Ramos (cell line): ENCODE measurements around the gene GSN.

Source experiments
- in situ Hi-C: fragments of 300-500 bp; cut with MboI; formaldehyde crosslinking; loops from one replicate; pipeline ENCODE4 v1.14.3; 2022; ENCODE audit warnings: low sequenced_read_pairs; ENCODE audit not compliant: unreplicated experiment

Gene GSN

GRCh38 chr9:121363622-121363961 lies 95.6 kb downstream of the GSN start:
- in situ Hi-C loops: no loop called here

- in situ Hi-C loops: no loop called here
Observed at GRCh38 chr9:121364077-121364476, 96.1 kb downstream of the GSN start.

- in situ Hi-C loops: no loop called here
Observed at GRCh38 chr9:121364886-121365285, 96.9 kb downstream of the GSN start.

GRCh38 chr9:121365564-121365963 lies 97.6 kb downstream of the GSN start:
- in situ Hi-C loops: no loop called here

GRCh38 chr9:121366611-121367192 lies 98.7 kb downstream of the GSN start:
- in situ Hi-C loops: no loop called here

GRCh38 chr9:121367306-121368137 lies 99.6 kb downstream of the GSN start:
- in situ Hi-C loops: no loop called here

GRCh38 chr9:121368138-121368522 lies 100.2 kb downstream of the GSN start:
- in situ Hi-C loops: no loop called here

- in situ Hi-C loops: no loop called here
Observed at GRCh38 chr9:121368745-121369144, 100.8 kb downstream of the GSN start.

- in situ Hi-C loops: no loop called here
Observed at GRCh38 chr9:121369595-121370265, 101.8 kb downstream of the GSN start, which contains the start of gene STOM. Gene STOM, minus strand, starts transcription at chr9:121370250. Its CDS starts 63 bp downstream, at chr9:121370187.

- in situ Hi-C loops: no loop called here
Observed at GRCh38 chr9:121371495-121372061, 103.6 kb downstream of the GSN start.

- in situ Hi-C loops: no loop called here
Observed at GRCh38 chr9:121372239-121373010, 104.5 kb downstream of the GSN start.

GRCh38 chr9:121373011-121373729 lies 105.2 kb downstream of the GSN start:
- in situ Hi-C loops: no loop called here

GRCh38 chr9:121376214-121376830 lies 108.4 kb downstream of the GSN start:
- in situ Hi-C loops: no loop called here

GRCh38 chr9:121380846-121381245 lies 112.9 kb downstream of the GSN start:
- in situ Hi-C loops: no loop called here
